PC-3 (cell line): Measurements from ENCODE around the gene B4GALT2. TPM values are rescaled to one million over a fixed set of nuclear protein-coding genes. Genes with fewer than 3 reads are reported as not detected.

ENCODE experiments used
- ATAC-seq: fragments of 200-7000 bp; cut with Tn5 transposase; 2 replicates; pipeline ENCODE4 v1.9.1; 2020; ENCODE audit warnings: mild to moderate bottlenecking, moderate library complexity
- BruUV-seq: library from RNA; stranded (reverse); fragments of 400-500 nt; replicated peaks from 2 replicates; lab custom pipeline; 2021; lab: Mats Ljungman, UMichigan
- CTCF ChIA-PET: fragments of 300-600 bp; sonication (Branson Sonifier 250); formaldehyde crosslinking; loops from one replicate; lab custom pipeline; 2022; ENCODE audit warnings: antibody characterized with exemption; lab: Charles Lee
- POLR2A ChIA-PET: fragments of 300-600 bp; sonication (Branson Sonifier 250); formaldehyde crosslinking; loops from one replicate; lab custom pipeline; 2022; ENCODE audit warnings: antibody characterized with exemption; ENCODE audit not compliant: unreplicated experiment; lab: Charles Lee
- DNase-seq: peaks from one replicate; pipeline ENCODE4 v3.0.0-alpha.2; 2015
- H2AFZ ChIP-seq: fragments of 300-600 bp; sonication (generic); 2 replicates; pipeline ENCODE4 v1.6.0; 2016; ENCODE audit warnings: antibody characterized with exemption, low read length
- H3F3A ChIP-seq: fragments of 300-600 bp; sonication (generic); one replicate; pipeline ENCODE4 v1.6.0; 2017; ENCODE audit warnings: antibody characterized with exemption, low read length, control low read depth, mild to moderate bottlenecking; ENCODE audit not compliant: unreplicated experiment
- H3K27ac ChIP-seq: fragments of 300-600 bp; sonication (generic); 2 replicates; pipeline ENCODE4 v1.5.1; 2016; ENCODE audit warnings: mild to moderate bottlenecking, low read length
- H3K27me3 ChIP-seq: fragments of 300-600 bp; sonication (generic); 2 replicates; pipeline ENCODE4 v1.6.1; 2016; ENCODE audit warnings: low read length, mixed read lengths
- H3K36me3 ChIP-seq: fragments of 300-600 bp; sonication (generic); 2 replicates; pipeline ENCODE4 v1.6.1; 2016; ENCODE audit warnings: low read depth, mixed run types, low read length, mixed read lengths
- H3K4me1 ChIP-seq: fragments of 300-600 bp; sonication (generic); 2 replicates; pipeline ENCODE4 v1.5.1; 2016; ENCODE audit warnings: low read length; ENCODE audit not compliant: insufficient read depth
- H3K4me2 ChIP-seq: fragments of 300-600 bp; sonication (generic); 2 replicates; pipeline ENCODE4 v1.6.0; 2016; ENCODE audit warnings: low read length
- H3K4me3 ChIP-seq: fragments of 300-600 bp; sonication (generic); 2 replicates; pipeline ENCODE4 v1.5.1; 2016; ENCODE audit warnings: mild to moderate bottlenecking, low read length, mixed read lengths
- H3K79me2 ChIP-seq: fragments of 300-600 bp; sonication (generic); 2 replicates; pipeline ENCODE4 v1.6.1; 2017; ENCODE audit warnings: low read length, mixed read lengths
- H3K9ac ChIP-seq: fragments of 300-600 bp; sonication (generic); 2 replicates; pipeline ENCODE4 v1.6.0; 2016; ENCODE audit warnings: mild to moderate bottlenecking, low read length
- H3K9me2 ChIP-seq: fragments of 300-600 bp; sonication (generic); replicated peaks from 2 replicates; pipeline ENCODE4 v1.6.1; 2016; ENCODE audit warnings: mixed run types, low read length, mixed read lengths
- H3K9me3 ChIP-seq: fragments of 300-600 bp; sonication (generic); 2 replicates; pipeline ENCODE4 v1.6.1; 2016; ENCODE audit warnings: low read length, mixed read lengths
- H4K20me1 ChIP-seq: fragments of 300-600 bp; sonication (generic); 2 replicates; pipeline ENCODE4 v1.6.1; 2016; ENCODE audit warnings: low read length, mixed read lengths
- EZH2 ChIP-seq: fragments of 300-600 bp; sonication (generic); IDR thresholded peaks from one replicate; pipeline ENCODE4 v1.6.1; 2017; ENCODE audit warnings: antibody characterized with exemption, mild to moderate bottlenecking, low read length; ENCODE audit not compliant: unreplicated experiment
- EZH2phosphoT487 ChIP-seq: fragments of 300-600 bp; sonication (generic); IDR thresholded peaks from 2 replicates; pipeline ENCODE4 v1.6.1; 2018; ENCODE audit warnings: mild to moderate bottlenecking, antibody characterized with exemption, low read length, borderline replicate concordance
- intact Hi-C: fragments of 100-400 bp; cut with micrococcal nuclease; formaldehyde crosslinking; loops from 2 replicates; pipeline ENCODE4 v1.9.0; 2023
- total RNA-seq: library from RNA; depleted of rRNA; stranded (reverse); fragments of >200 nt; gene quantifications from 2 replicates; pipeline ENCODE4 v1.2.3, GENCODE V29; 2014
- TF ChIP-seq, protein P1 (sequence below): fragments of 300-600 bp; sonication (generic); conservative IDR thresholded peaks from 2 replicates; pipeline ENCODE4 v1.5.1; 2017; ENCODE audit warnings: antibody characterized with exemption, low read depth, mild to moderate bottlenecking, low read length

B4GALT2 gene
- total RNA-seq, 1 experiment from 2014 or later = 103 TPM

DNA sequence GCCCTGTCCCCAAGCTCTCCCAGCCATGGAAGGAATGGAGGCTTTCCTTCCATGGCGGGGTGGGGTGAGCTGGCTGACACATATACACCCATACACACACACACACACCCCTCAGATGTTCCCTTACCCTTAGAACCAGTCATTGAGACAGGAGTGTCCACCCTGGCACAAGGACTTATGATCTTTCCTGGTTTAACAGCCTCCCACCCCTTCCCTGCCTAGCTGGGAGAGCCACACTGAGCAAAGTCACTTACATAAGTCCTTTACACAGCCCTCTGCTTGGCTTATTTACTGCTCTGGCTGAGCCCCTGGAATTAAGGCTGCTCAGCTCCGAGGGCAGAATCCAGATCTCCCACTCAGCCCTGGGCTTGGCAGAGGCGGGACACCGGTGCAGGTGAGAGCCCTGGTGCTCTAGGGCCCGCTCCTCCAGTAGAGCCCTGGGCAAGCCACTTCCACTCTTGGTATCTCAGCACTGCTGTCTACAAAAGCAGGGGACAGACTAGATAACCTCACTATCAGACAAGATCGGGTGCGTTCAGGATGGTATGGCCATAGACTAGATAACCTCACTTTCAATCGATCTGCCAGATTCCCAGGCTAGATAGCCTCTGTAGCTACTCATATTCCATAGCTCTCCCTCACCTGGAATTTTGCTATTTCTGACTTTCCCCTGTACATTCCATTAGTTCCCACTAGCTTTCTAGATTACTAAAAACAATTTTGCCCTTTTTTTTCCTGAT lies 35.5 kb downstream of the B4GALT2 start:
- ATAC-seq (no peak), DNase-seq (no peak)
- ChIA-PET CTCF (no interaction called here), POLR2A (no interaction called here)
- H3F3A ChIP-seq = no peaks in the 10 kb centered on the region
- H3K4me3 ChIP-seq = no peak overlapping the region
- no peak overlapping the region for H2AFZ ChIP-seq
- TF ChIP-seq EZH2 (no peak), EZH2phosphoT487 (no peak)
- TF ChIP-seq, protein P1, sequence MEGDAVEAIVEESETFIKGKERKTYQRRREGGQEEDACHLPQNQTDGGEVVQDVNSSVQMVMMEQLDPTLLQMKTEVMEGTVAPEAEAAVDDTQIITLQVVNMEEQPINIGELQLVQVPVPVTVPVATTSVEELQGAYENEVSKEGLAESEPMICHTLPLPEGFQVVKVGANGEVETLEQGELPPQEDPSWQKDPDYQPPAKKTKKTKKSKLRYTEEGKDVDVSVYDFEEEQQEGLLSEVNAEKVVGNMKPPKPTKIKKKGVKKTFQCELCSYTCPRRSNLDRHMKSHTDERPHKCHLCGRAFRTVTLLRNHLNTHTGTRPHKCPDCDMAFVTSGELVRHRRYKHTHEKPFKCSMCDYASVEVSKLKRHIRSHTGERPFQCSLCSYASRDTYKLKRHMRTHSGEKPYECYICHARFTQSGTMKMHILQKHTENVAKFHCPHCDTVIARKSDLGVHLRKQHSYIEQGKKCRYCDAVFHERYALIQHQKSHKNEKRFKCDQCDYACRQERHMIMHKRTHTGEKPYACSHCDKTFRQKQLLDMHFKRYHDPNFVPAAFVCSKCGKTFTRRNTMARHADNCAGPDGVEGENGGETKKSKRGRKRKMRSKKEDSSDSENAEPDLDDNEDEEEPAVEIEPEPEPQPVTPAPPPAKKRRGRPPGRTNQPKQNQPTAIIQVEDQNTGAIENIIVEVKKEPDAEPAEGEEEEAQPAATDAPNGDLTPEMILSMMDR = no peak
- no peaks in the 10 kb centered on the region for H3K9me2 ChIP-seq
- H3K79me2 ChIP-seq = no peaks in the 10 kb centered on the region
- BruUV-seq = no TSS peak
- no peak overlapping the region for H3K27ac ChIP-seq
- no peak overlapping the region for H3K9ac ChIP-seq
- peaks cover 9% of the 10 kb centered on the region for H3K4me1 ChIP-seq
- no peaks in the 10 kb centered on the region for H3K9me3 ChIP-seq
- H3K27me3 ChIP-seq = no peaks in the 10 kb centered on the region
- intact Hi-C loops = no loop called here
- no peak overlapping the region for H3K4me2 ChIP-seq
- no peaks in the 10 kb centered on the region for H4K20me1 ChIP-seq
- no peaks in the 10 kb centered on the region for H3K36me3 ChIP-seq

DNA sequence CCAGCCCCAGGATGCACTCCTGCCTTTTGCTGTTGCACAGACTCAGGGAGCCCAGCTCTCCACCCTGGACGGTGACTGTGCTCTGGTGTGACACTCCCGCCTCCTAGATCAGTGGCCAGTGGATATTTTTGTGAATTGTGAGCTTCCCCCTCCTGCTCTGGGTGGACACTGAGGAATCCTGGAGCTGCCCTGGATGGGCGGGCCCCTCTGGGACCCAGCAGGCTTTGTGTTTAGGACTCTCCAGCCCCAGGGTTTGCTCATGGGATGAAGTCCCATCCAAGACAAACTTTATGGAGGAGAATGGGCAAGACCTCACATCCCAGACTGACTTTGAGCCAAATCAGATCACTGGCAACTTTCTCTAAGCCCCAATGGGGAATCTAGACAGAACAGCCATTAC lies 36.2 kb downstream of the B4GALT2 start:
- TF ChIP-seq, protein P1 = no peak
- TF ChIP-seq EZH2 (no peak), EZH2phosphoT487 (no peak)
- ATAC-seq (no peak; the same call in 1 of the 2 replicates), DNase-seq (no peak)
- Histone ChIP-seq H3K4me3 (no peak overlapping the region), H3K36me3 (no peaks in the 10 kb centered on the region), H3K9me2 (no peaks in the 10 kb centered on the region), H4K20me1 (no peaks in the 10 kb centered on the region), H3K79me2 (no peaks in the 10 kb centered on the region), H3K9me3 (no peaks in the 10 kb centered on the region), H3K9ac (no peak overlapping the region), H3K27ac (no peak overlapping the region), H3K4me2 (no peak overlapping the region), H2AFZ (no peak overlapping the region), H3K27me3 (no peaks in the 10 kb centered on the region), H3F3A (no peaks in the 10 kb centered on the region), H3K4me1 (peaks cover 9% of the 10 kb centered on the region)
- intact Hi-C loops = no loop called here
- ChIA-PET CTCF (no interaction called here), POLR2A (no interaction called here)
- no TSS peak for BruUV-seq
